IPS-18c (cell line): ENCODE results near the gene BOC.

Experiments used
- H3K4me3 ChIP-seq: 2 replicates; pipeline ENCODE4 v1.7.0; 2013; ENCODE audit warnings: low read depth, mild to moderate bottlenecking, low read length, moderate library complexity; ENCODE audit not compliant: insufficient read depth
- H3K9me3 ChIP-seq: one replicate; pipeline ENCODE4 v1.6.1; 2013; ENCODE audit warnings: mild to moderate bottlenecking, low read length, moderate library complexity; ENCODE audit not compliant: control insufficient read depth, insufficient read depth

The BOC gene

DNA sequence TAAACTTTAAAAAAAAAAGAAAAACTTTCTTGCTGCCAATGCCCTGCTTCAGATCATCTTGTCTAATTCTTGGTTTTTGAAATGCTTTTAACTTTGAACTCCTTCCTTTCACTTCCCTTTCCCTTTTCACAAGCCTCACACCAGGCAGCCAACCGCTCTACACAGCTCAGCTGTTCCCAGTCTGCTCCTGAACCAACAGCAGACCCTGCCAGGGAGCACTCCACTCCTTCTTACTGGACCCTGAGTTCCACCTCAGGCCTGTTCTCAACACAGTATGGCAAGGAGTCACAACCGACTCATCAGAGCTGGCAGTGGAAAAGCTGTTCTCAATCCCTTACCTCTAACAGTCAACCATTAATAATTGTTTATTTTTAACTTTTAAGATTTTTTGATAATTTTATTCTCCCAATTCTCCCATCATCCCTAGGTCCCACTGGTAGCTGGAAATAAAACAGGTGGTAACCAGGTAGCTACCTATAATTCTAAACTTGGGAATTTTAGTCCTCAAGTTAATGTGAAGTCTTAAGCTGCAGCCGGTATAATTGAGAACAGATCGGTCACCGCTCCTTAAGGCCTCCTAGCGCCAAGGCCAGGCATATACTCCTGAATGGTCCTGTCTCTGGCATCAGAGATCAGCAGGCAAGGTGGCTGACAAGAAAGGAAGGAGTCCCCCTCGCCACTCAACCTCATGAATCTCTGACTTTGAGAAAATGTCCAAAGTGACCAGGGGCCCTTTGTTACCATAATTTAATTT lies 43.9 kb downstream of the BOC start:
- H3K4me3 ChIP-seq = no peak overlapping the region
- no peaks in the 10 kb centered on the region for H3K9me3 ChIP-seq

DNA sequence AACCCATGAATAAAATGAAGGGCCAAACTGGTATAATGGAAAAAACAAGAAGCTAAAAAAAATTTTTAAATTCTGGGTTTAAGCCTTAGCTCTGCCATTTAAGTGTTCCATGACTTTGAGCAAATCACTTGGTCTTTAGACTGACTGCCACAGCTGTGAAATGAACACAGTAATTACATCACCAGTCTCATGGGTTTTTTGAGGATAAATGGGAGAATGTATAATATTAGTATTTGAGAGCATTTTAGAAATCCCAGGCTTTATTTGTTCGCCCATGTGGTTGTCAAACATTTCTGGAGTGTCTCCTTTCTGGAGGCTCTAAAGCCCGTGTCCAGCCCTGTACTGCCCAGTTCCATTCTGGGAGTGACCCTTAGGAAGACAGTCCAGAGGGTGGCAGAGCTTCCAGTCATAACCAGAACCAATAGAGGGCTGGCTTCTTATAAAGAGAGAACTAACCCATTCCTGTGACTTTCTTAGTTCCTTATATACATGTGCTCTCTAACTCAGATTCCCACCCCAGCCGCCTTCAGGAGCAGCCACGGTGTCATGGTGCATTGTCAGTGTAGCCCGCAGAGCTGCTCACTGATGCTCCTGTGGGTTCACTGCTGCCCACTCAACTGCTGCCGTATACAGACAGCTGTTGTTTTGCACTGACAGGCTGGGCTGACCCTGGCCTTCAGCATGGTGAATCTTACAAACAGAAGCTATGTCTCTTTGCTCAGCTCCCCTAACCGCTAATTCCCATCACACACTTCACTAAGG lies 44.7 kb downstream of the BOC start:
- H3K4me3 ChIP-seq = no peak overlapping the region
- H3K9me3 ChIP-seq = no peaks in the 10 kb centered on the region

- no peak overlapping the region for H3K4me3 ChIP-seq
- no peaks in the 10 kb centered on the region for H3K9me3 ChIP-seq
These were observed 47.0 kb downstream of the BOC start for GRCh38 chr3:113258361-113258760.

- Histone ChIP-seq H3K9me3 (no peaks in the 10 kb centered on the region), H3K4me3 (no peak overlapping the region)
These were observed 47.8 kb downstream of the BOC start for GRCh38 chr3:113259196-113259595.

GRCh38 chr3:113261063-113261625 lies 49.8 kb downstream of the BOC start:
- no peaks in the 10 kb centered on the region for H3K9me3 ChIP-seq
- H3K4me3 ChIP-seq = no peak overlapping the region

- Histone ChIP-seq H3K4me3 (no peak overlapping the region), H3K9me3 (no peaks in the 10 kb centered on the region)
These were observed 50.4 kb downstream of the BOC start for GRCh38 chr3:113261626-113262303.

GRCh38 chr3:113262304-113262665 lies 50.9 kb downstream of the BOC start:
- H3K9me3 ChIP-seq = no peaks in the 10 kb centered on the region
- H3K4me3 ChIP-seq = no peak overlapping the region

DNA sequence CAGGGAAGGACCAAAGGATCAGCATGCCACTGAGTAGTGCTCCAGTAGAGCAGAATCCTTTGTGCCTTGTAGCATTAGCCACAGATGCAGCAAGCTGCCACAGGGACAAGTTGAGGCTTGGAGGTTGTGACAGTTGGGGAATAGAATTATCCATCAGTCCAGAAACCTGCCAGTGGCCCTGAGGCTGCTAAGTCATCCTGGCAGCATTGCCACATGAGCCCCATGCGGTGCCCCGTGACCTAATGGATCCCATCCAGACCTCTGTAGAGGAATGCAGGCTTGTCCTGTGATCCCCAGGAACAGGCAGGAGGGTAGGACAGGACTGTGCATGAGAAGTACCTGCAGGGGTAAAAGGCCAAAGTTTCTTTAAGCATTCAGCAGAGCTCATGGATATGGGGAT lies 51.7 kb downstream of the BOC start:
- no peaks in the 10 kb centered on the region for H3K9me3 ChIP-seq
- H3K4me3 ChIP-seq = no peak overlapping the region

DNA sequence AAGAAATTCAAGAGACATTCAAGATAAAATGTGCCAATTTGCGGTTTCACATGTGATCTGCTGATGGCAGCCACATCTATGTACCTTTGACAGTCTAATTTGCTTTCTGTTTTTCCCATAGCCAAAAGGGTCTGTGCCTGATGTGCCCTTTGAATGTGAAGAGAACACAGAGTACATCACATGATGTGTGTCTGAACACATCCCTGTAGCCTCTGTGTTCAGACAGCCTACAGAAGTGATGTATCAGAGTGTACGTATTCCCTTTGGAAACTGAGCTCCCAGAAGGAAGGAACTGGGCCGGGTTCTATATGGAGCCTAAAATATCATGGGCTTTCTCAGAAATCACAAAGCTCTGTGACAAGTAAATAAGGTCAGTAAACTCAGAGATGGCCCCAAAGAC lies 52.4 kb downstream of the BOC start:
- Histone ChIP-seq H3K9me3 (no peaks in the 10 kb centered on the region), H3K4me3 (no peak overlapping the region)

GRCh38 chr3:113264283-113265131 lies 53.1 kb downstream of the BOC start:
- Histone ChIP-seq H3K4me3 (0 out of 2 replicates have a peak overlapping the region, but pooled peaks have one; percentile 9), H3K9me3 (no peaks in the 10 kb centered on the region)

GRCh38 chr3:113265231-113265630 lies 53.9 kb downstream of the BOC start:
- H3K4me3 ChIP-seq = 0 out of 2 replicates have a peak overlapping the region, but pooled peaks have one; percentile 9
- no peaks in the 10 kb centered on the region for H3K9me3 ChIP-seq

- no peak overlapping the region for H3K4me3 ChIP-seq
These were observed 55.4 kb downstream of the BOC start for GRCh38 chr3:113266738-113267137.

GRCh38 chr3:113268311-113268710 lies 57.0 kb downstream of the BOC start:
- Histone ChIP-seq H3K4me3 (no peak overlapping the region), H3K9me3 (peaks cover 2% of the 10 kb centered on the region)

More at GRCh38 chr3:113266738-113267137, 55.4 kb downstream of the BOC start:
- H3K9me3 ChIP-seq = no peaks in the 10 kb centered on the region

DNA sequence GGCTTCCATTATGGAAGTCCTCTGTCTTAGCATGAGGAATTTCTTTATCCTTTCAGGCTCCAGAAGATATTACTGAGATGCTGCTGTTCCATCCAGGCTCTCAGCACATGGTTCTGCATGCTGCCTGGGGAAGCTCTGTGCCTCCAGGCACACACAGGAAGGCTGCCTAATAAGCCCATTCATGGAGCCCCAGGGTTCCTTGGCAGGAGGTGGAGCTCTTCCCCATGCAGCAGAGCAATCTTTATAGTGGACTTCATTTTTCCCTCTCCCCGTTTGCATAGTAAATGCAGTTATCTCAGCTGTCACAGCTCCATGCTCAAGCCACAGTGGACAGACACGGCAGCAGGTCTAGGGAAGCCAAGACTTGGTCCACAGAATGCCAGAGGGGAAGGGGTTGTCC lies 57.6 kb downstream of the BOC start:
- Histone ChIP-seq H3K9me3 (peaks cover 2% of the 10 kb centered on the region), H3K4me3 (no peak overlapping the region)

- Histone ChIP-seq H3K4me3 (no peak overlapping the region), H3K9me3 (peaks cover 2% of the 10 kb centered on the region)
These were observed 58.3 kb downstream of the BOC start for GRCh38 chr3:113269661-113270060.

DNA sequence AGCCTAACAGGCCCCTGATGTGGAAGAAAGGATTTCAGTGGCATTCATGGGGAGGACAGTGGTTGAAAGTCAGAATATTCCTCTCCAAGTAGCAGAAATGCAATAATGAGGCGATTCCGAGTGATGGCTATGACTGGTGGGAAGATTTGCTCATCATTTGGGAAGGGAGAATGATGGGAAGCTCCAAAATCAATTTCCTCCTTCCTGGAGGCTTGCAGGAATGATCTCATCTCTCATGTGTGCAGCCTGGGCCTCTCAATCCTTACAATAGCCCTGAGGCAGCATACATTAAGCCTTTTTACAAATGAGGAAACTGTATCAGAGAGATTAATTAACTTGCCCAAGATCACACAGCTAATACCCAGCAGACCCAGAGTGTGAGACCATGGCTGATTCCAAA lies 58.7 kb downstream of the BOC start:
- Histone ChIP-seq H3K9me3 (peaks cover 2% of the 10 kb centered on the region), H3K4me3 (no peak overlapping the region)

GRCh38 chr3:113270786-113271185 lies 59.4 kb downstream of the BOC start:
- H3K9me3 ChIP-seq = peaks cover 2% of the 10 kb centered on the region
- H3K4me3 ChIP-seq = no peak overlapping the region
